Mucosa of descending colon (tissue), 3 donors: ENCODE data around the gene PDE2A. TPM values are rescaled to one million over a fixed set of nuclear protein-coding genes. Genes with fewer than 3 reads are reported as not detected.
A peak's percentile ranks its signal among the peaks of the same experiment; 100 is the strongest.

Source experiments
- ATAC-seq: fragments of 200-7000 bp; cut with Tn5 transposase; one replicate; pipeline ENCODE4 v1.9.1; 2020; ENCODE audit warnings: mild to moderate bottlenecking, moderate library complexity
- DNase-seq, 3 donors: peaks; one replicate each; pipeline ENCODE4 v3.0.0-alpha.2; 2020
- H3K36me3 ChIP-seq: fragments of 200-600 bp; one replicate; pipeline ENCODE4 v1.8.0; 2021; ENCODE audit warnings: low read depth, mild to moderate bottlenecking
- H3K4me1 ChIP-seq: fragments of 200-600 bp; one replicate; pipeline ENCODE4 v1.8.0; 2021; ENCODE audit warnings: low read depth, mild to moderate bottlenecking
- H3K4me3 ChIP-seq: fragments of 200-600 bp; one replicate; pipeline ENCODE4 v1.8.0; 2021; ENCODE audit warnings: mild to moderate bottlenecking
- H3K9me3 ChIP-seq: fragments of 200-600 bp; one replicate; pipeline ENCODE4 v1.8.0; 2021; ENCODE audit warnings: mild to moderate bottlenecking
- intact Hi-C, 2 donors: fragments of 100-400 bp; cut with DNase I in 1 of 2; cut with micrococcal nuclease in 1 of 2; formaldehyde crosslinking; loops; one replicate each; pipeline versions ENCODE4 v1.11.0 to v1.11.1; 2022; cut with DNase I, micrococcal nuclease
- total RNA-seq, 3 donors: library from RNA; stranded (reverse); fragmentation: NEBNext Ultra II Directional in 2 of 3; extraction: Animal tissue kit (Norgen Biotek cat#: 25700) in 2 of 3; gene quantifications; one replicate each; pipeline versions ENCODE4 v1.2.1 to v1.2.4, GENCODE V29; 2021 to 2023
- TF ChIP-seq, protein P1 (sequence below): fragments of 200-600 bp; IDR thresholded peaks from one replicate; pipeline ENCODE4 v1.8.0; 2022; ENCODE audit warnings: antibody characterized with exemption, mild to moderate bottlenecking
- donor health status: DM: no; HTN: no; CAD: no; lungs with moderate emphysema.
- donor health status: DM: no; HTN: no; CAD: no.
- donor health status: DM: no; HTN: yes; CAD: no.

Gene PDE2A
- total RNA-seq, 3 donors from 2014 or later = 7.0 to 45.9 (median 9.6) TPM

DNA sequence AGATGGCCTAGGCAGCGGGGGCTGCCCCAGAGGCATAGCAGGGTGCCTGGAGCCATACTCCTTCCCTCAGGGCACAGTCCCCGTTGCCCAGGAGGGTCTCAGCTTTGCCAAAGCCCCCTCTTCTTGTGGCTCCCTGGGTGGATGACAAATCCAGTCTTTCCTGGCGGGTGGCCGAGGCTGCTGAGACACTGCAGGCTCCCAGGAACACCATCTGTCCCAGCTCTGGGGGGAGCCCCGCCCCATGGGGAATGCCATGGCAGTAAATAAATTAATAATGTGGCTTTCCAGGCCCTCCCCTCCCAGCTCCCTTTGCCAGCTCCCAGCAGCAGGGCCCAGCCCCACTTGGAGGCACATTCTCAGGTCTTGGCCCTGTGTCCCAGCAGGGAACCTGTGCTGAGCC is 45.0 kb downstream of the PDE2A start:
- no peak overlapping the region for H3K4me3 ChIP-seq
- intact Hi-C loops = no loop called here
- peaks cover 10% of the 10 kb centered on the region for H3K4me1 ChIP-seq
- no peaks in the 10 kb centered on the region for H3K9me3 ChIP-seq
- no peaks in the 10 kb centered on the region for H3K36me3 ChIP-seq
- DNase-seq = peak in 2 of 3 donors; percentile 34 to 47
- ATAC-seq = no peak
- TF ChIP-seq, protein P1, sequence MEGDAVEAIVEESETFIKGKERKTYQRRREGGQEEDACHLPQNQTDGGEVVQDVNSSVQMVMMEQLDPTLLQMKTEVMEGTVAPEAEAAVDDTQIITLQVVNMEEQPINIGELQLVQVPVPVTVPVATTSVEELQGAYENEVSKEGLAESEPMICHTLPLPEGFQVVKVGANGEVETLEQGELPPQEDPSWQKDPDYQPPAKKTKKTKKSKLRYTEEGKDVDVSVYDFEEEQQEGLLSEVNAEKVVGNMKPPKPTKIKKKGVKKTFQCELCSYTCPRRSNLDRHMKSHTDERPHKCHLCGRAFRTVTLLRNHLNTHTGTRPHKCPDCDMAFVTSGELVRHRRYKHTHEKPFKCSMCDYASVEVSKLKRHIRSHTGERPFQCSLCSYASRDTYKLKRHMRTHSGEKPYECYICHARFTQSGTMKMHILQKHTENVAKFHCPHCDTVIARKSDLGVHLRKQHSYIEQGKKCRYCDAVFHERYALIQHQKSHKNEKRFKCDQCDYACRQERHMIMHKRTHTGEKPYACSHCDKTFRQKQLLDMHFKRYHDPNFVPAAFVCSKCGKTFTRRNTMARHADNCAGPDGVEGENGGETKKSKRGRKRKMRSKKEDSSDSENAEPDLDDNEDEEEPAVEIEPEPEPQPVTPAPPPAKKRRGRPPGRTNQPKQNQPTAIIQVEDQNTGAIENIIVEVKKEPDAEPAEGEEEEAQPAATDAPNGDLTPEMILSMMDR = no peak

DNA sequence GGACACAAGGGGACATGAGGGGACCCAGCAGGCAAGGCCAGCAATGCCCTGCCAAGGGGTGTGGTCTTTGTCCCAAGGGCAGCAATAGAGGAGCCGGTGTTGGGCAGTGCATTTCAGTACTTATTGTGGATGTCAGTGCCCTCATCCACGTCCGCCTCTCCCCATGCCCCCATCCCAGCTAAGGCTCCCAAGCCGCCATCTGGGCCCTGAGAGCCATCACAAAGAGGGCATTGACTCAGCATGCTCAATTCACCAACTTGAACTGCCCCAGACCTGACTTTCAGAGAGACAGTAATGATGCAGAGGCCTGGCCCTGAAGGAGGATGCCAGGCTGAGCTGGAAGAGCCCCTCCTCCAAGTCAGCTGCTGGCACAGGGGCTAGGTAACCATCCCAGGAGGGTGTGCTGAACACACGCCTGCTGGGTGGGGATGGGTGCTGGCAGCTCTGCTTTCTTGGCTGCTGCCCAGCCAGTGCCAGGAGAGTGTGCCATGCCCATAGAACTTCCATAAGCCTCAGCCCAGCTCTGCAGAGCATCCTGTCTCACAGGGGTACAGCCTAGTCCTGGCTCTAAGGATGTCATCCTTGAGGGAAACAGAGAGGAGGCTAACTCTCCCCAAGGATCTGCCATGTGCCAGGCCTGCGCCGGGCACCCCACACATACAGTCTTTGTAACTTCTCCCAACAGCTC is 46.5 kb downstream of the PDE2A start:
- TF ChIP-seq, protein P1 = no peak
- Histone ChIP-seq H3K9me3 (no peaks in the 10 kb centered on the region), H3K4me1 (peaks cover 10% of the 10 kb centered on the region), H3K36me3 (no peaks in the 10 kb centered on the region), H3K4me3 (no peak overlapping the region)
- ATAC-seq (no peak), DNase-seq (peak in 1 of 3 donors; percentile 19)
- intact Hi-C loops = no loop called here

- no peak overlapping the region for H3K4me3 ChIP-seq
- no peaks in the 10 kb centered on the region for H3K9me3 ChIP-seq
- peaks cover 10% of the 10 kb centered on the region for H3K4me1 ChIP-seq
- no peak for ATAC-seq
- DNase-seq = no peak
- no peaks in the 10 kb centered on the region for H3K36me3 ChIP-seq
- TF ChIP-seq, protein P1 = no peak
- intact Hi-C loops = no loop called here
These were observed 47.7 kb downstream of the PDE2A start for GRCh38 chr11:72626414-72626936.

- DNase-seq (peak in 2 of 3 donors; percentile 66 to 71), ATAC-seq (peak; percentile 80)
- intact Hi-C loops = no loop called here
- Histone ChIP-seq H3K4me3 (no peak overlapping the region), H3K4me1 (peaks cover 10% of the 10 kb centered on the region), H3K36me3 (no peaks in the 10 kb centered on the region), H3K9me3 (no peaks in the 10 kb centered on the region)
- TF ChIP-seq, protein P1 = no peak
These were observed 48.4 kb downstream of the PDE2A start for GRCh38 chr11:72625691-72626413.

- intact Hi-C loops = no loop called here
- DNase-seq = no peak
These were observed 49.6 kb downstream of the PDE2A start for GRCh38 chr11:72624496-72625201.

More at GRCh38 chr11:72624496-72625201, 49.6 kb downstream of the PDE2A start:
- ATAC-seq = peak; percentile 13
- TF ChIP-seq, protein P1 = no peak
- no peak overlapping the region for H3K4me3 ChIP-seq
- no peaks in the 10 kb centered on the region for H3K36me3 ChIP-seq
- peaks cover 10% of the 10 kb centered on the region for H3K4me1 ChIP-seq
- no peaks in the 10 kb centered on the region for H3K9me3 ChIP-seq
